Activated CD8-positive, alpha-beta memory T cell treated with anti-CD3 and anti-CD28 coated beads for 1 hour (primary cell): ENCODE measurements around the gene SLCO4A1.

Experiments
- DNase-seq, 2 donors: peaks; one replicate each; pipeline ENCODE4 v3.0.0-alpha.2; 2020; ENCODE audit warnings: low read depth in 1 of 2; ENCODE audit errors: extremely low read depth in 1 of 2

Gene SLCO4A1

GRCh38 chr20:62642051-62642665 lies at the start of gene SLCO4A1:
Gene SLCO4A1, plus strand, starts transcription at chr20:62642503. Its CDS starts 13,952 bp downstream, at chr20:62656455.
- DNase-seq, result peak; percentile 55 to 71

- no peak for DNase-seq
Observed at GRCh38 chr20:62592506-62593177, 49.7 kb upstream of the SLCO4A1 start.

GRCh38 chr20:62593616-62594015 lies 48.7 kb upstream of the SLCO4A1 start:
- DNase-seq, result no peak

GRCh38 chr20:62595069-62595468 lies 47.2 kb upstream of the SLCO4A1 start:
- no peak for DNase-seq

- no peak for DNase-seq
Observed at GRCh38 chr20:62595491-62595890, 46.8 kb upstream of the SLCO4A1 start.

GRCh38 chr20:62596486-62596885 lies 45.8 kb upstream of the SLCO4A1 start:
- DNase-seq, result no peak

- no peak for DNase-seq
Observed at GRCh38 chr20:62596921-62597320, 45.4 kb upstream of the SLCO4A1 start.

GRCh38 chr20:62597416-62598115 lies 44.7 kb upstream of the SLCO4A1 start:
- no peak for DNase-seq

GRCh38 chr20:62598761-62599194 lies 43.5 kb upstream of the SLCO4A1 start:
- no peak for DNase-seq

- no peak for DNase-seq
Observed at GRCh38 chr20:62599216-62600110, 42.8 kb upstream of the SLCO4A1 start.

- no peak for DNase-seq
Observed at GRCh38 chr20:62601172-62601571, 41.1 kb upstream of the SLCO4A1 start.

GRCh38 chr20:62601714-62602113 lies 40.6 kb upstream of the SLCO4A1 start:
- no peak for DNase-seq

GRCh38 chr20:62602550-62602949 lies 39.8 kb upstream of the SLCO4A1 start:
- no peak for DNase-seq

- no peak for DNase-seq
Observed at GRCh38 chr20:62603021-62603906, 39.0 kb upstream of the SLCO4A1 start.

GRCh38 chr20:62603907-62604785 lies 38.2 kb upstream of the SLCO4A1 start:
- DNase-seq, result no peak

GRCh38 chr20:62604796-62605195 lies 37.5 kb upstream of the SLCO4A1 start:
- DNase-seq, result no peak

GRCh38 chr20:62605236-62605943 lies 36.9 kb upstream of the SLCO4A1 start:
- DNase-seq, result no peak

- DNase-seq, result no peak
Observed at GRCh38 chr20:62606016-62606415, 36.3 kb upstream of the SLCO4A1 start.
